GM12874 (cell line): ENCODE data around the gene CREB1.

Experiments
- TF ChIP-seq, protein P1 (sequence below): IDR thresholded peaks from 2 replicates; pipeline ENCODE4 v1.5.1; 2011; ENCODE audit warnings: low read depth, mild to moderate bottlenecking, control low read depth, low read length, moderate library complexity; ENCODE audit not compliant: insufficient read depth

CREB1 gene

GRCh38 chr2:207617011-207617671 lies 87.4 kb downstream of the CREB1 start:
- TF ChIP-seq, protein P1, sequence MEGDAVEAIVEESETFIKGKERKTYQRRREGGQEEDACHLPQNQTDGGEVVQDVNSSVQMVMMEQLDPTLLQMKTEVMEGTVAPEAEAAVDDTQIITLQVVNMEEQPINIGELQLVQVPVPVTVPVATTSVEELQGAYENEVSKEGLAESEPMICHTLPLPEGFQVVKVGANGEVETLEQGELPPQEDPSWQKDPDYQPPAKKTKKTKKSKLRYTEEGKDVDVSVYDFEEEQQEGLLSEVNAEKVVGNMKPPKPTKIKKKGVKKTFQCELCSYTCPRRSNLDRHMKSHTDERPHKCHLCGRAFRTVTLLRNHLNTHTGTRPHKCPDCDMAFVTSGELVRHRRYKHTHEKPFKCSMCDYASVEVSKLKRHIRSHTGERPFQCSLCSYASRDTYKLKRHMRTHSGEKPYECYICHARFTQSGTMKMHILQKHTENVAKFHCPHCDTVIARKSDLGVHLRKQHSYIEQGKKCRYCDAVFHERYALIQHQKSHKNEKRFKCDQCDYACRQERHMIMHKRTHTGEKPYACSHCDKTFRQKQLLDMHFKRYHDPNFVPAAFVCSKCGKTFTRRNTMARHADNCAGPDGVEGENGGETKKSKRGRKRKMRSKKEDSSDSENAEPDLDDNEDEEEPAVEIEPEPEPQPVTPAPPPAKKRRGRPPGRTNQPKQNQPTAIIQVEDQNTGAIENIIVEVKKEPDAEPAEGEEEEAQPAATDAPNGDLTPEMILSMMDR: no peak

- TF ChIP-seq, protein P1: no peak
Observed at GRCh38 chr2:207619764-207620203, 90.0 kb downstream of the CREB1 start.

DNA sequence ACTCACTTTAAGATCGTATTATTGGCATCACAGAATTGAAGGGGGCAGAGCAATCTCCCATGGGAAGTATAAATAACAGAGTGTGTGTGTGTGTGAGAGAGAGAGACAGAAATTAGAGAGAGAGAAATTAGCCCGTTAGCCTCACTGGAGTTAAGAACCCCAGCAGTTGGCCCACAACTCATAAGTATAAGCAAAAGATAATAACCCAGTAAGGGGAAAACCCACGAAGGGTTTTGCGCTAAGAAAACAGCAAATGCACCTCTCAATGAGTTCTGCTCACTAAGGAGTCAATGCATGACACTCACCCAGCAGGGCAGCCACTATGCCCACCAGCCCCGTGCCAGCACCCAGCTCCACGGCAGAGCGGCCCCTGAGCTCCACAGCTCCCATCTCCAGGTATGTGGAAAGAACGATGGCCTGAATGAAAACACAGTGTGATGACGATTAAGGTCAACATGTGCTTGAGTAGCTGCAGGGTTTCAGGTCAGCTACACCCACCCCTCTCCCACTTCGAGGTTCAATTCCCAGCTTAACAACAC lies 91.8 kb downstream of the CREB1 start:
- TF ChIP-seq, protein P1: no peak

DNA sequence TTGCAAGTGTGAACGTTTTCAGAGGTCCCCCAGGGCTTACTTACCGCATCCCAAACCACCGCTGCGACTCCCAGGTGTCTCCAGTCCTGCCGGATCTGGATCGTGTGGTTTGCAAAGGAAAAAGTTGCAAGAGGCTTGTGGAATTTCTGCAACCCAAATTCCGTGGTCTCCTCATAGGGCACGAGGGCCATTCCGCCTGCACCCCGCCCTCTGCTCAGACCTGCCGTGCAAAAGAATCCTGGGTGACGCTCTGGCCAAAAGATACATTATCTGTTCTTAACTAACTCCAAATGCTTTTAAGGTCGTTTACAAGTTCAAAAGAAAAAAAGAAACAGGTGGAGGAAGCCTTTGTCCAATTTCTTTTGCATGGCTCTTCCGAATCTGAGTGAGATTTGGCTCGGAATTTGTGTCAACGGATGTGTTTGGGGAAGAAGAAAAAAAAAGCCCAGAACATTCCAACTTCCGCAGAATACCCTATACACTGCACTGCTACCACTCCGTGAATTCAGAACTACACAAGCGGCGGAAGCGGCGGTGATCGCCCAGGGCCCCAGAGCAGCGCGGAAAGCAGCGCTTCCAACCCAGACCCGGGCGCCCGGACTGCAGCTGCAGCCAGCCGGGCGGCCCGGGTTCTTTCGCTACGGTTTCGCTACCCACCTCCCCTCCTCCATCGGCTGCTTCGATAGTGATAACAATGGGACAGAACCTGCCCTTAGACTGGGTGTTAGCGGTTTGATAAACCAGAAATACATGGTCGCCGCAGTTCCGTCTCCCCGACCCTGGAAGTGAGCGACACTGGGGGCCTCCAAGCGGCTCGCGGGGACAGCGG lies 94.6 kb downstream of the CREB1 start:
- TF ChIP-seq, protein P1: no peak

DNA sequence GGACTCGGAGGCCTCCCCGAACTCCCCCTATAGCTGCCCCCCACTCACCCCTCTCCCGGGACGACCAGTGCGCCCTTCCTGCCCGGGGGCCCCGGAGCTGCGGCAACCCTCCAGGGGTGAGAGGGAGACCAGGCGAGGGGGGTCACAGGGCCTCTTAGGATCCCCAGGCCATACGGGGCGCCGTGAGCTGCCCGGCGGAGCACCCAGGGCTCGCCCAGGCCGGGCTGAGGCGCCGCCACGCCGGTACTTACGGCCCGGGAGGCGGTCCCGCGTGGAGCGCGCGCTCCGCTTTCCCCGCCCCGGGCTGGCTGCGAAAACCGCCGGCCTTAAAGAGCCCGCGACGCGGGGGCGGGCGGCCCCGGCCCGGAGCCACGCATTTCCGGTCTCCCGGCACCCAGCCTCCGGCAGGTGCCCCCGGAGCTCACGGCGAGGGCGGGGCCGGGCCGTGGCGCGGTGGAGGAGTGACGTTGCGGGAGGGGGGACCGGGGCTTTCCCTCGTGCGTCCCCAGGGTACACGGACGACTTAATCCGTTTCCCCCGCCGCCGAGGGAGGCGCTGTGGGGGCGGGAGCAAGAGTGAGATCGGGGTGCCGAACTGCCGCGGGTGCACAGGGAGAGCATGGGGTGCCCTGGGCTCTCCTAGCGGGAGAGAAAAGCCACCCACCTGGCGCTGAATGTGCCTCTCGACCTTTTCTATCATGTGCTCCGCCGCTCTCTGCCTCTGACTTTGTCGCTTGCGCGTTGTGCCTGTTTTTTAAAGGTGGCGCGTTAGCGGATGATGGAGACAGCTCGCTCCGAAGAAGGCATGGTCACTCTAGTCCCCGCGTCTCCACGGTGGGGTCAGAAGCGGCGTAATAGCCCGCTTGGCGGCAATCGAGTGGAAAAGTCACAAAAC lies 95.5 kb downstream of the CREB1 start, which contains the start of gene METTL21A:
Gene METTL21A, minus strand, starts transcription at position 381 of the 894 bp plus-strand sequence. CDS start 1,019 bp downstream, outside the sequence.
- TF ChIP-seq, protein P1: peak; percentile 73

DNA sequence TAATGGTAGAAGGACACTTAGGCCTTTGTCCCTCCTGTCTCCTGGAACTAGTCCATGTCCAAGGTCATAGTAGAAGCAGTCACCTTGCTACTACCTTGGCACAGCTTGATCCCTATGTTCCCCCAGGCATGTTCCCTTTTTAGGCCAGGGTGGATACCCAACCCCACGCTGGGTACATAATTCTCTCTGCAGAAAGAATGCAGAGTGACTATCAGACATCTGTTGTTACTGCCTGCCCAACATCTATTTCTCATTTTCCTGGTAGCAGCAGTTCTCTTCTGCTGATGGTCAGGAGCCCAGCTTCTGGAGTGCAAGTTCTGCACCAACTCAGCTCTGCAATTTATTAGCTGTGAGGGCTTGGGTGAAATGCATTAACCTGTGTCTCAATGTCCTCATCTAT lies 99.8 kb downstream of the CREB1 start:
- TF ChIP-seq, protein P1: no peak
